Activated T-helper 17 cell treated with anti-CD3 and anti-CD28 coated beads, Interleukin-2, amount 50 U/mL, for 72 hours (primary cell): ENCODE results near the gene TAPT1. TPM values are rescaled to one million over a fixed set of nuclear protein-coding genes. Genes with fewer than 3 reads are reported as not detected.

Source experiments
- ATAC-seq: fragments of 150-1000 bp; cut with Tn5 transposase; replicated peaks from 2 replicates; pipeline ENCODE4 v1.10.0; 2021; ENCODE audit warnings: mild to moderate bottlenecking, moderate library complexity
- H3K27ac Mint-ChIP-seq: one replicate; pipeline ENCODE4 v1.8.0; 2022; ENCODE audit warnings: mixed read lengths
- H3K27me3 Mint-ChIP-seq: one replicate; pipeline ENCODE4 v1.8.0; 2022; ENCODE audit warnings: mixed read lengths
- H3K36me3 Mint-ChIP-seq: one replicate; pipeline ENCODE4 v1.8.0; 2022; ENCODE audit warnings: low read depth, mild to moderate bottlenecking, mixed read lengths
- H3K4me1 Mint-ChIP-seq: one replicate; pipeline ENCODE4 v1.8.0; 2022; ENCODE audit warnings: mixed read lengths
- H3K4me3 Mint-ChIP-seq: one replicate; pipeline ENCODE4 v1.8.0; 2022; ENCODE audit warnings: mild to moderate bottlenecking, mixed read lengths
- H3K9me3 Mint-ChIP-seq: one replicate; pipeline ENCODE4 v1.8.0; 2022; ENCODE audit warnings: mixed read lengths
- total RNA-seq, 2 donors: library from RNA; stranded (reverse); gene quantifications; one replicate each; pipeline ENCODE4 v1.2.3, GENCODE V29; 2022

TAPT1 gene
- total RNA-seq, 2 donors from 2014 or later = 27.4 to 31.0 TPM

DNA sequence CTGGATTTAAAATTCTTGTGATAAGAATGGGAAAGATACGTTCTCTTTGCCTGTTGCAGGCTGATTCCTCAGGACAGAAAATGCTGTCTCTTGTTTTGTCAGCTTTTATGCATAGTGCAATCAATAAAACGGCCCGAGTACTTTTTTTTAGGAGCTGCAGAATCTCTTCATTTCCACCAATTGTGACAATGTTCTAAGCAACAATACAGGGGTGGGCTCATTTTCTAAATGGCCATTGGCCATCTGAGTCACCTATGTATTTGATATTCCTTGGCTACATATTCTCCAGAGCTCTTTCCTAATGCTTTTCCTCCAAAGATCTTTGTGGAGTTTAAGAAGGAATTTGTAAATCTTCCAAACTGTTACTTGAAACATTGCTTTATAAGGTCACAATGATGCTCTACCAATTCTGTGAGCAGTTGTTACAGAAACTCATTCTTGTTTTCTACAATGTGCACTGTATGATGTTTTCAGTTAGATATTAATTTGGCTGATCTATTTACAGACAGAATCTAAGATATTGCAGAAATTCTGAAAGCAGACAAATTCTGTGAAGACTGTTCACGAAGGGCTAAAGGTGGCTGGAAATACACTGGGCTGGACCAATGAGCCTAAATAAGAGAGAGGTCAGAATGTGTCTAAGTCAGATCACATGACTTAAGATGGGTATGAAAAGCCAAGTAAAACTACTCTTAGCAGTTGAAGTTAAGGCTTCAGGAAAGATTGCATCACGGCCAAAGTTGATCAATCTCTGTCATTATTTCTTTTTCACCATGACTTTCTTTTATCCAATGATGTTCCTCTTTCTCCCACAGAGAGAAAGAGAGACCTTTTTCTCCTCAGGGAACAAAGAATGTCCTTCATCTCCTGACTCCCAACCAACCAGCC, 33.4 kb downstream of the TAPT1 start:
- no peak overlapping the region for H3K27ac Mint-ChIP-seq
- no peak for ATAC-seq
- H3K4me1 Mint-ChIP-seq = peaks cover 13% of the 10 kb centered on the region
- H3K27me3 Mint-ChIP-seq = no peaks in the 10 kb centered on the region
- H3K4me3 Mint-ChIP-seq = no peak overlapping the region
- peaks cover 95% of the 10 kb centered on the region for H3K36me3 Mint-ChIP-seq
- H3K9me3 Mint-ChIP-seq = no peaks in the 10 kb centered on the region

DNA sequence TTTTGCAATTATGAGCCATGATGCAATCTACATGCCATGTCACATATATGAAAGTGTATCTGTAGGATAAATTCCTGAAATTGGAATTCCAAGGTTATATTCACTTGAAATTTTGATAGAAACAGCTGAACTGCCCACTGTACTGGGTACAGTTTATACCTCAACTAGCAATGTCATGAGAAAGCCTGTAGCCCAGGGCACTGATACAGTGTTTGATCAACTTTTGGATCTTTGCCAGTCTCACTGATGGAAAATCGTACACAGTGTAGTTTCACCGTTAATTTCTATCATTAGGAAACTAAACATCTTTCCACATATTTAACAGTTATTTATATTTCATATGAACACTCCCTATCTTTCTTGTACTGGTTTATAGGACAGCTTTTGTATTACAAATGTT, 34.2 kb downstream of the TAPT1 start:
- H3K36me3 Mint-ChIP-seq = peaks cover 95% of the 10 kb centered on the region
- no peak for ATAC-seq
- H3K4me1 Mint-ChIP-seq = peaks cover 12% of the 10 kb centered on the region
- H3K27ac Mint-ChIP-seq = no peak overlapping the region
- no peaks in the 10 kb centered on the region for H3K27me3 Mint-ChIP-seq
- H3K9me3 Mint-ChIP-seq = no peaks in the 10 kb centered on the region
- H3K4me3 Mint-ChIP-seq = no peak overlapping the region

DNA sequence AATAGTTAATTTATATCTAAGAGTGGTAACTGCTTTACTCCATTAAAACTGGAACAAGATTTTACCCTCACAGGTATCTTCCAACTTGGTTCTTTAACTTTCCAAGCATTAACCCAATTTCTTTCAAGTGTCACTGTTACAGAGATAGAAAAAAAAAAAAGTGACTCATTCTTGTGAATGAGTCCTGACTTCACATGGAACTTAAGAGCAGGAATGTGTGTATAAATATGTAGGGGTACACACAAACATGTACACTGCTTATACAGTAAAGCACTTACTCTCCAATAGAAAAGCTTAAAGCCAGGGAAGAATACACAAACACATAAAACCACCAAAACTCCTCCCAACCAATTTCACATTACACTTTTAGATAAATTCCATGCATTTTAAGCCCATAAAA, 38.8 kb downstream of the TAPT1 start:
- Mint-ChIP-seq H3K4me3 (no peak overlapping the region), H3K36me3 (peaks cover 88% of the 10 kb centered on the region), H3K4me1 (no peaks in the 10 kb centered on the region), H3K27me3 (no peaks in the 10 kb centered on the region), H3K27ac (no peak overlapping the region), H3K9me3 (no peaks in the 10 kb centered on the region)
- no peak for ATAC-seq

DNA sequence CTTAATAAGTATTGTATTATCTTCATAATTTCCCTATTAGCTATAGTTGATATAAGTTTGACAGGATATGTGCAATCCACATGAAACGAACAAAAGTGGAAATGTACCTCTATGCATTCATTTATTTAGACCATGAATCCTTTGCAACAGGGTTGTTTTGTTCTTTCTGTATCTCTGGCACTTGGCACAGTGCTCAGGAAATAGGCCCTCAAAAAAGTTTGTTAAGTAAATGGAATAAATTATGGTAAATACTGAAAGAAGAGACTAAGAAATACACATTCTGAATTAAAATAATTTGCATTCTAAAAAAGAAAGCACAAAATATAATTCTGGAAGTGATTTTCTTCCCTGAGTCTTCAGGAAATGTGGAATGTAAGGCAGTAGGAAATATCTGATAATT, 39.3 kb downstream of the TAPT1 start:
- Mint-ChIP-seq H3K27me3 (no peaks in the 10 kb centered on the region), H3K9me3 (no peaks in the 10 kb centered on the region)

DNA sequence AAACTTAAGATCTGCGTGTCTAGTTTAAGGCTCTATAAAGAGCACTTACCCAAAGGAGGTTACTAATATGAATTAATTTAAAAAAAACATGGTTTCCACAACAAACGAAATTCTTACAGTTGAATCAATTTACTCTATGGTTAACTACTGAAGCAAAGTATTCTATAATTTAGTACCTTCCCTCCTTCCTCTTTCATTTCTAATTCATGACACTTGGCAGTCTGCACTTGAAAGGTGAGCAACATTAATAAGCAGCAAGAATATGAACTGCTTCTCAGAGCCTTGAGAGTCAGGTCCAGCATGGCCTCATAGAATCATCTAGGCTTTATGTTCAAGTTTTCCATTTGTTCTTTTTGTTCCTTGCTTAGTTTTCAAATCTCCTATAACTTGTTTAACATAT, 42.7 kb downstream of the TAPT1 start:
- Mint-ChIP-seq H3K36me3 (peaks cover 78% of the 10 kb centered on the region), H3K27ac (no peak overlapping the region), H3K9me3 (no peaks in the 10 kb centered on the region), H3K4me3 (no peak overlapping the region), H3K27me3 (no peaks in the 10 kb centered on the region), H3K4me1 (no peaks in the 10 kb centered on the region)
- ATAC-seq = no peak

More for the DNA sequence above, 39.3 kb downstream of the TAPT1 start:
- no peak overlapping the region for H3K27ac Mint-ChIP-seq
- no peak for ATAC-seq
- H3K4me3 Mint-ChIP-seq = no peak overlapping the region
- no peaks in the 10 kb centered on the region for H3K4me1 Mint-ChIP-seq
- H3K36me3 Mint-ChIP-seq = peaks cover 83% of the 10 kb centered on the region

DNA sequence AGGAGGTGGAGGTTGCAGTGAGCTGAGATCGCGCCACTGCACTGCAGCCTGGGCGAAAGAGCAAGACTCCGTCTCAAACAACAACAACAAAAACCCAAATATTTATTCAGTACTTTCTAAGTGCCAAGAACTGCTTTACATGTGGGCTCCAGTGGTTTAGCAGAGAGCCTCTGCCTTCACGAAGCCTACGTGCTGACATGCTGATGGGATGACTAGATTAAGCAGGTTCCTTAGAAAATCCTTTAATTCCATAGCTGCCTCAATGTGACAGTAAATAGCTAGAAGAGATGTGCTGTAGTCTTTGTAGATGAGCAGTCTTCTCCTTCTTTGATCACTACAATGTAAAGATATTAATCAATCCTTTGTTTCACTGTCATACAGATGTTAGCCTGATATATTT, 49.6 kb downstream of the TAPT1 start:
- no peak for ATAC-seq
- Mint-ChIP-seq H3K4me1 (no peaks in the 10 kb centered on the region), H3K27ac (no peak overlapping the region), H3K4me3 (no peak overlapping the region), H3K27me3 (no peaks in the 10 kb centered on the region), H3K36me3 (peaks cover 71% of the 10 kb centered on the region), H3K9me3 (no peaks in the 10 kb centered on the region)

DNA sequence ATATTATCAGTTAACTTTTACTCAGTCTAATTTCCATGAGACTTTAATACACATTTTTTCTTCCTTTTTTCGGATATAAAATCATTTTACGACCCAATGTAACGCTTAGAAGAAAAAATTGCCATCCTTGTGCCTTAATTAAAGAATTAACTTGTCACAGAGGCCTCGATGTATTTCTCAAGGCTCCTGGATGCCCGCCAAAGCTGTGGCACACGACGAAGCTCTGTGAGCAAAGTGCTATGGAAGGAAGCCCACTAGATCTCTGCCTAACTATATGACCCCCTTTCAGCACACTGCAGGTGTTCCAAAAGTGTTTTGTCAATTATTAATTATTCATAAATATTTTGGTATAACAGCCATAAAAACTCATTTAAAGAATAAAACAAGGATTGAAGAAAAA, 54.4 kb downstream of the TAPT1 start:
- no peak overlapping the region for H3K27ac Mint-ChIP-seq
- H3K36me3 Mint-ChIP-seq = peaks cover 75% of the 10 kb centered on the region
- no peaks in the 10 kb centered on the region for H3K27me3 Mint-ChIP-seq
- no peaks in the 10 kb centered on the region for H3K4me1 Mint-ChIP-seq
- ATAC-seq = no peak
- no peak overlapping the region for H3K4me3 Mint-ChIP-seq
- H3K9me3 Mint-ChIP-seq = no peaks in the 10 kb centered on the region

DNA sequence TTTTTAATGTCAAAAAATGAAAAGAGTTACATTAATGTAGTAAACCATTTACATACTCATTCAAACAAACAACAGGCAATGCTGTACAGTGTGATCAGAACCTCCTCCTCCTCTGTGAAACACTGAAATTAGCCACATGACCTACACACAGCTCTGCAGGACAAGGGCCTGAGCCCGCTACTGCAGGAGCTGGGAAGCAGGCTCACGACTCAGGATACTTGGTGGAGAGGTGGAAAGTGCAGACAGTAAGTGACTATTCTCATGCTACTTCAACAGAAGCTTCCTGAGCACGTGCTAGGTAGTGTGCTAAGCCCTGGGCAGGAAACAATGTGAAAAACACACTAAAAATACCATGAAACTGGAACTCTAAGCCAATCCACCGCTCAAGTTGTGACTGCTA, 56.8 kb downstream of the TAPT1 start:
- peaks cover 94% of the 10 kb centered on the region for H3K36me3 Mint-ChIP-seq
- H3K4me1 Mint-ChIP-seq = no peaks in the 10 kb centered on the region
- no peak overlapping the region for H3K27ac Mint-ChIP-seq
- no peaks in the 10 kb centered on the region for H3K27me3 Mint-ChIP-seq
- no peak overlapping the region for H3K4me3 Mint-ChIP-seq
- no peak for ATAC-seq
- H3K9me3 Mint-ChIP-seq = no peaks in the 10 kb centered on the region

DNA sequence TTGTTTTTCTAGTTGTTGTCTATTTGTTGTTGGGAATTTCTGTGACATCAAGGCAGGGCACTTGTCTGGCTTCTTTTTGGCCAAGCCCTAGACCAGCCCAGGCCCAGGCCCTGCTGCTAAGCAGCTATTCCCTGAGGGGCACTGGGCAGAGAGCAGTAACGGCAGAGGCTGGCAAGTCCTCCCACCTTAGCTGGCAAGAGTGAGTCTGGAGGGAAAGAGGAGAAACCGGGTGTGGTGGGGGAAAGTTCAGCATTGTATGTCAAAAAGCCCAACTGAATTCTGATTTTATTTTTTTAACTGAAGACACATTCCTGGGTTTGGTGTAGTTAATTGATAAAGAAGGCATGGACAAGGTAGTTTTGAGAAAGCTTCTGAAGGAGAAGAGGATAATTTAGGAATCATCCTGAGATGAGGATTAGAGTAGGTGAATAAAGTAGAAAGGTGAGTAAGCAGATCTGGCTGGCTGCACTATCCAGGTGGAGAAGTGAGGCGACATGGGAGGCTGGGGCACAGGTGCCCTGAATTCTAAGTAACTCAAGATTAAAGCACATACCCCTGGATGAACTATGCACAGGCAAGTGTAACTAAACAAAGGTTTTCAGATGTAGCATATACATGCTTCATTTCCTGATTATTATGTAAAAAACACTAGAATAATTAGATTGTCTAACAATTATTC, 57.4 kb downstream of the TAPT1 start:
- no peak overlapping the region for H3K4me3 Mint-ChIP-seq
- no peaks in the 10 kb centered on the region for H3K4me1 Mint-ChIP-seq
- no peak for ATAC-seq
- H3K9me3 Mint-ChIP-seq = no peaks in the 10 kb centered on the region
- no peaks in the 10 kb centered on the region for H3K27me3 Mint-ChIP-seq
- peak overlapping the region; percentile 1 for H3K27ac Mint-ChIP-seq
- peaks cover 94% of the 10 kb centered on the region for H3K36me3 Mint-ChIP-seq

DNA sequence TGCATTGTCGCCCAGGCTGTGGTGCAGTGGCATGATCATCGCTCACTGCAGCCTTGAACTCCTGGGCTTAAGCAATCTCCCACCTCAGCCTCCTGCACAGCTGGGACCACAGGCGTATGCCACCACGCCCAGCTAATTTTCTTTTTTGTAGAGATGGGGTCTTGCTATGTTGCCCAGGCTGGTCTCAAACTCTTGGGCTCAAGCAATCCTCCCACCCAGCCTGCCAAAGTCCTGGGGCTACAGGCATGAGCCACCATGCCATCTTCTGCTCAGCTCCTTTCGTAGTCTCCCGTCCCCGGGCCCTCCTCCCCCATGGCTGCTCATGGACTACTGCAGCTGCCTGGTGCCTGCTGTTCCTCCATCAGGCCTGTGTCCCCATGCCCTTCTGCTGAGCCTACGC, 58.1 kb downstream of the TAPT1 start:
- H3K36me3 Mint-ChIP-seq = peaks cover 94% of the 10 kb centered on the region
- no peak overlapping the region for H3K4me3 Mint-ChIP-seq
- no peaks in the 10 kb centered on the region for H3K9me3 Mint-ChIP-seq
- no peak overlapping the region for H3K27ac Mint-ChIP-seq
- H3K27me3 Mint-ChIP-seq = no peaks in the 10 kb centered on the region
- ATAC-seq = no peak
- H3K4me1 Mint-ChIP-seq = no peaks in the 10 kb centered on the region

DNA sequence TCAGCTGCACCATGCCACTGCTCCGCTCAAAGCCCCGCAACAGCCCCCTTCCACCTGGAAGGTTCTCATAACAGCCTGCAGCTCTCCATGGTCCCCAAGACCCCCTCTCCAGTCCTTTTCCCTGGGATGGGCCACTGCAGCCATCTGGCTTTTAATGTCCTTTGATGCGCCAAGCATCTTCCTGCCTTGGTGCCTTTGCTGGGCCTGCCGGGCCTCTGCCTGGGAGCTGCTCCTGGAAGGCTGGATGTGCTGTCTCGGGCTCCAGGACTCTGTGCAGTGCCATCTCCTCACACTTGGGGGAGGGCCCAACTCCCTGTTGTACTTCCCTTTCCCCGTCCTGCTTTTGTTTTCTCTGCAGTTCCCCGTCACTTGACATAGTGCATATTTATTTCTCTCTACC, 60.3 kb downstream of the TAPT1 start:
- Mint-ChIP-seq H3K9me3 (no peaks in the 10 kb centered on the region), H3K36me3 (peaks cover 97% of the 10 kb centered on the region), H3K27ac (no peak overlapping the region), H3K4me1 (no peaks in the 10 kb centered on the region), H3K4me3 (no peak overlapping the region), H3K27me3 (no peaks in the 10 kb centered on the region)
- no peak for ATAC-seq

DNA sequence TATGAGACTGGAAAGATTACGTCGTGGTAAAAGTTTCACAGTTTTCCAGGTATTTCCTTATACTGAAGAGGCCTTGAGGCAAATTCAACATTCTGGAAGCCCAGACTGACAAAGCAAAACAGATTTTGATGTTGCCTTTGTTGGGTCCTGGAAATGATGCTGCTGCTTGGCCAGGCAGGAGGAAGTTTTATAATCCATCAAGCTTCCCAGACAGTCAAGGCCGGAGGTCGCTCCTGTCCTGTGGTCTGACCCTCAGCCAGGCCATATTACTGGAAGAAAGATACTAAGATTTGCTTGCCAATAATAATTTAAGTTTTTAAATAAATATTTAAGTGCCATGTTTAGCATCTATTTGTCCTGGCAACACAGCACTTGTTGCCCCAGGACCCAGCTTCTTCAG, 63.4 kb downstream of the TAPT1 start:
- Mint-ChIP-seq H3K4me1 (no peaks in the 10 kb centered on the region), H3K27ac (no peak overlapping the region), H3K9me3 (no peaks in the 10 kb centered on the region), H3K4me3 (no peak overlapping the region), H3K36me3 (peaks cover 67% of the 10 kb centered on the region), H3K27me3 (no peaks in the 10 kb centered on the region)
- no peak for ATAC-seq

DNA sequence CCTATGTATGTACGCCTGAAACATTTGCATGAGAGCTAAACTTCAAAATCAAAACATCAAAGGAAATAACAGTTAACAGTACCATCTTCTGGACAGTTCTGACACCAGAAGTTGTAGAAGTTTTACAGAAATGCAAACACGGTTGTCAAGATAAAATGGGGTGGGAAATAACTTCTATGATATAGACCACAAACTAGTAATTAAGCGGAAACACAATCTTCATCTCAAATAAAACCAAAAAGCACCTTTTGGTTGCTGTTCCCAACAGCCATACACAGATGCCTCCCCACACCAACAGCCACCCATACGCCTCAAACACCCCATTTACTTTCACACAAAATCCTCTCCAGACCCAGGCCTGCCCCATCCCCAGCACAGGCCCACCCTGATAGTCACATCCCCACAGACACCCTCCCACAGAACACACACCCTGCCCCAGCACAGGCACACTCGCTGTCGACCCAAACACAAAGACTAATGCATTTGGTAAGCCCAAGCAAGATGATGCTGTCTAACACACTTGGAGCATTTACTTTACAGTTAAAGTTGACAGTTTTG, 64.3 kb downstream of the TAPT1 start:
- no peaks in the 10 kb centered on the region for H3K9me3 Mint-ChIP-seq
- H3K27me3 Mint-ChIP-seq = no peaks in the 10 kb centered on the region
- H3K4me3 Mint-ChIP-seq = no peak overlapping the region
- peak overlapping the region; percentile 59 for H3K27ac Mint-ChIP-seq
- no peaks in the 10 kb centered on the region for H3K4me1 Mint-ChIP-seq
- peaks cover 59% of the 10 kb centered on the region for H3K36me3 Mint-ChIP-seq
- ATAC-seq = no peak

DNA sequence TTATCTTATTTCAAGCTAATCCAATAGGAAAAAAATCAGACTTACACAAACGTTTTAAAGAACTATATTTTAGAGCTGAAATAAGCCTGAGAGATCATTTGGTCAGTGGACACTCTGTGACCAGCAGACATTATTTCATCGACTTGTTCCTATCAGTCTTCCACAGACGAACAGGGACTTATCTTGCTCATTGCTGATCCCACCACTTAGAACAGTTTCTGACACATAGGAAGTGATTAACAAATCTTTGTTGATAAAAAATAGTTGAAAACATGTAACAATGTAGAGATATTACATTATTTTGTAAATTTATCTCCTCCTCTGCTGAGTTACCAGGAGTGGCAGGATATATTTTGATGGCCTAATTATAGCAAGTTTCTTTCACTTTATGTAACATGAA, 65.8 kb downstream of the TAPT1 start:
- Mint-ChIP-seq H3K27ac (no peak overlapping the region), H3K27me3 (no peaks in the 10 kb centered on the region), H3K4me1 (no peaks in the 10 kb centered on the region), H3K9me3 (no peaks in the 10 kb centered on the region), H3K4me3 (no peak overlapping the region), H3K36me3 (peaks cover 44% of the 10 kb centered on the region)
- ATAC-seq = no peak

DNA sequence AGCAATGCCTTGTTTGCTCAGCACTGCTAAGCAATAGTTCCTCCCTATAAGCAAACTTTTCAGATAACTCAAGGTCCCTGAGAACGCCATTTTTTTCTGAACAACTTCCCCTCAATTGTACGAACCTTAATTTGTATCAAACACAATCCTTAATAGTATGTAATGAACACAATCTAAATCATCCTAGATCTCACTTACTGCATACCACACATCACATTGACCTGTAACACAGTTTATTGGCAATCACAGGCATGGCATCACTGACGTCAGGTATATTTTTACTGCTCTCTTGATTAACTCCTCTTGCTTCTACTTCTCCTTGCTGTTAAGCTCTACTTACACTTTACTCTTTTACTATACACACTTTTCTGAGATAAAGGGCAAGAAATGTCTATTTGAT, 67.0 kb downstream of the TAPT1 start:
- no peak for ATAC-seq
- no peaks in the 10 kb centered on the region for H3K4me1 Mint-ChIP-seq
- H3K27ac Mint-ChIP-seq = no peak overlapping the region
- no peaks in the 10 kb centered on the region for H3K9me3 Mint-ChIP-seq
- no peak overlapping the region for H3K4me3 Mint-ChIP-seq
- H3K36me3 Mint-ChIP-seq = peaks cover 32% of the 10 kb centered on the region
- H3K27me3 Mint-ChIP-seq = no peaks in the 10 kb centered on the region
